HEK293T (cell line): ENCODE data around the gene COG4.

Experiments
- ELF4 ChIP-seq: fragments of 450-650 bp; IDR thresholded peaks from 2 replicates; pipeline ENCODE4 v1.6.1; 2017; ENCODE audit warnings: antibody characterized with exemption
- FOXM1 ChIP-seq: fragments of 450-650 bp; IDR thresholded peaks from 2 replicates; pipeline ENCODE4 v1.6.1; 2017; ENCODE audit warnings: mild to moderate bottlenecking, borderline replicate concordance
- NFRKB ChIP-seq: fragments of 450-650 bp; IDR thresholded peaks from 2 replicates; pipeline ENCODE4 v1.6.1; 2016; ENCODE audit warnings: mild to moderate bottlenecking, moderate library complexity
- SP1 ChIP-seq: fragments of 450-650 bp; IDR thresholded peaks from 2 replicates; pipeline ENCODE4 v1.6.1; 2017
- TARDBP ChIP-seq: fragments of 450-650 bp; IDR thresholded peaks from 2 replicates; pipeline ENCODE4 v1.6.1; 2016
- ZNF384 ChIP-seq: fragments of 450-650 bp; IDR thresholded peaks from 2 replicates; pipeline ENCODE4 v1.6.1; 2016

DNA sequence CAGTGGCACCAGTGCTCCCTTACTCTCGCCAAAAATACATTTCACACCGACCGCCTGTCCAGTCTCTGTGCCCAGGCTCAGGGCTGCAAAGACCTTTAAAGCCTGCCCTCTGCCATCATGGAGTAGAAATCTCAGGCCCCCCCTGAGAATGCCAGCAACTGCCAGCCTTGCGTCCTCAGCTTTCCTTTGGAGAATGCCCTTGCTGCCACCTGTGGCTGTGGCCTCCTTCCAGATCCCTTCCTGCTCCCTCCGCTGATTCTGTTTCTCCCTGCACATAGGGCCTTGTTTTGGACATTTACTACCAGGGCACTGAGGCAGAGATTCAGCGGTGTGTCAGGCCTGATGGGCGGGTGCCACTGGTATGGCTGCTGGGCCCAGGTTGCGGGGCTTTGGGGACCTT lies 55.7 kb downstream of the COG4 start:
- TF ChIP-seq TARDBP (no peak), NFRKB (no peak), SP1 (no peak), ZNF384 (no peak), FOXM1 (no peak), ELF4 (no peak)
